Peyer's patch (tissue), 4 donors: ENCODE data around the gene TBC1D9B. TPM values are rescaled to one million over a fixed set of nuclear protein-coding genes. Genes with fewer than 3 reads are reported as not detected.

Source experiments
- DNase-seq, 3 donors: peaks; one replicate each; pipeline ENCODE4 v3.0.0-alpha.2; 2017 to 2019
- H3K27ac ChIP-seq, 4 donors: fragments of 200-600 bp; sonication (generic); one replicate each; pipeline ENCODE4 v1.5.1; 2016 to 2019
- H3K27me3 ChIP-seq, 2 donors: fragments of 200-600 bp; sonication (generic); one replicate each; pipeline ENCODE4 v1.5.1; 2019
- H3K36me3 ChIP-seq, 3 donors: fragments of 200-600 bp; sonication (generic); one replicate each; pipeline ENCODE4 v1.5.1; 2016 to 2019
- H3K4me1 ChIP-seq, 4 donors: fragments of 200-600 bp; sonication (generic); one replicate each; pipeline ENCODE4 v1.5.1; 2016 to 2019
- H3K4me3 ChIP-seq, 4 donors: fragments of 200-600 bp; sonication (generic); 1 replicate in 3 of 4; 2 replicates in 1 of 4; pipeline ENCODE4 v1.5.1; 2016 to 2019; ENCODE audit warnings: mild to moderate bottlenecking in 1 of 4
- H3K9me3 ChIP-seq, 4 donors: fragments of 200-600 bp; sonication (generic); one replicate each; pipeline ENCODE4 v1.5.1; 2016 to 2019; ENCODE audit warnings: mild to moderate bottlenecking in 1 of 4
- POLR2A ChIP-seq, 2 donors: fragments of 450-650 bp; IDR thresholded peaks; one replicate each; pipeline ENCODE4 v1.5.1; 2017; ENCODE audit warnings: antibody characterized with exemption in 2 of 2, mild to moderate bottlenecking in 2 of 2, moderate library complexity in 2 of 2
- total RNA-seq, 4 donors: library from RNA; depleted of rRNA; stranded (reverse); fragments of >200 nt; gene quantifications; one replicate each; pipeline ENCODE4 v1.1.0, GENCODE V29; 2016
- TF ChIP-seq, protein P1 (sequence below), 6 experiments: fragments of 450-650 bp in 4 of 6; fragments of 200-600 bp in 2 of 6; sonication (generic) in 1 of 6; IDR thresholded peaks; one replicate each; pipeline ENCODE4 v1.5.1; 2017 to 2019; ENCODE audit warnings: antibody characterized with exemption in 6 of 6, mild to moderate bottlenecking in 3 of 6, moderate library complexity in 1 of 6

The TBC1D9B gene
- total RNA-seq, 4 donors from 2014 or later = 89.7 to 281 (median 186) TPM

DNA sequence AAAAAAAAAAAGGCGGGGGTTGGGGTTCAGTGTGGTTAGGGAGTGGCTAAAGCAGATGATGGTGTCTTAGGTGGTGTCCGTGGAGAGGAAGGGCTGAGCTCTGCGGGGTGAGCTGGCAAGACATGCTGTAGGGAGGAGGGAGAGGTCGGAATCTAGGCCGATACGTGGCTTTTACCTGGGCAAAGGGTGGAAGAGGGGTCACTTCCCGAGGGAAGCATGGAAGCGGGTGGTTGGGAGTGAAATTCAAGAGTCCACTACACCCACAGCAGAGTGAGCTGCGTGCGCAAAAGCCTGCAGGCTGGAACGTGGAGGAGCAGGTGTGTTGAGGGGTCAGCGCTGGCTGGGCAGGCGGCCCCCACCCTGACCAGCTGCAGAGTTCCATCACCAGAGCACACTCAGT is 17.8 kb downstream of the TBC1D9B start:
- H3K36me3 ChIP-seq = peaks cover 0 to 97% (median 0%) of the 10 kb centered on the region in 3 donors
- no peak overlapping the region for H3K4me3 ChIP-seq
- no peak overlapping the region for H3K27ac ChIP-seq
- no peaks in the 10 kb centered on the region for H3K9me3 ChIP-seq
- DNase-seq = peak in 1 of 3 donors; percentile 36
- TF ChIP-seq, protein P1, sequence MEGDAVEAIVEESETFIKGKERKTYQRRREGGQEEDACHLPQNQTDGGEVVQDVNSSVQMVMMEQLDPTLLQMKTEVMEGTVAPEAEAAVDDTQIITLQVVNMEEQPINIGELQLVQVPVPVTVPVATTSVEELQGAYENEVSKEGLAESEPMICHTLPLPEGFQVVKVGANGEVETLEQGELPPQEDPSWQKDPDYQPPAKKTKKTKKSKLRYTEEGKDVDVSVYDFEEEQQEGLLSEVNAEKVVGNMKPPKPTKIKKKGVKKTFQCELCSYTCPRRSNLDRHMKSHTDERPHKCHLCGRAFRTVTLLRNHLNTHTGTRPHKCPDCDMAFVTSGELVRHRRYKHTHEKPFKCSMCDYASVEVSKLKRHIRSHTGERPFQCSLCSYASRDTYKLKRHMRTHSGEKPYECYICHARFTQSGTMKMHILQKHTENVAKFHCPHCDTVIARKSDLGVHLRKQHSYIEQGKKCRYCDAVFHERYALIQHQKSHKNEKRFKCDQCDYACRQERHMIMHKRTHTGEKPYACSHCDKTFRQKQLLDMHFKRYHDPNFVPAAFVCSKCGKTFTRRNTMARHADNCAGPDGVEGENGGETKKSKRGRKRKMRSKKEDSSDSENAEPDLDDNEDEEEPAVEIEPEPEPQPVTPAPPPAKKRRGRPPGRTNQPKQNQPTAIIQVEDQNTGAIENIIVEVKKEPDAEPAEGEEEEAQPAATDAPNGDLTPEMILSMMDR (IDR thresholded peaks at IDR 0.05) = no peak
- no peak for TF ChIP-seq POLR2A (IDR thresholded peaks at IDR 0.05)
- no peaks in the 10 kb centered on the region for H3K27me3 ChIP-seq
- H3K4me1 ChIP-seq = no peaks in the 10 kb centered on the region

DNA sequence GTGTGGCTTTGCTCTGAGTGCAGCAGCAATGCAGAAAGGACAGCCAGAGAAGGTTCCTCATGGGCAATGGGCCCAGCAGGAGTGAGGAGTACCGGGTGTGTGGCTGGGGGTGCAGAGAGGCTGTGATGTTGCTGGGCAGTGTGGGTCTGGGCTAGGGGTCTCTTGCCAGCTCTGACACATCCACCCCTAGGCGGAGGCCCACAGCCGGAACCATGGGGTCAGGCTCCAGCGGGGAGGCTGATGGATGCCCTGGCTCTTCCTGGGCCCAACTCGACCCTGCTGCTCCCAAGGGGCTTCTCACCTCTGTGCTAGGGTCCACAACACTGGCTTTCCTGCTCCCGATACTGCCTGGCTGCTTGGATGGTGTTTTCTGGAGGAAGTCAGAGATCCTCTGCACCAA is 19.9 kb downstream of the TBC1D9B start:
- no peaks in the 10 kb centered on the region for H3K4me1 ChIP-seq
- DNase-seq = no peak
- no peak overlapping the region for H3K27ac ChIP-seq
- H3K9me3 ChIP-seq = peaks cover 0 to 9% (median under 1%) of the 10 kb centered on the region in 4 donors
- no peaks in the 10 kb centered on the region for H3K27me3 ChIP-seq
- TF ChIP-seq, protein P1 (IDR thresholded peaks at IDR 0.05) = no peak
- TF ChIP-seq POLR2A (IDR thresholded peaks at IDR 0.05) = no peak
- H3K4me3 ChIP-seq = no peak overlapping the region
- peaks cover 0 to 97% (median 0%) of the 10 kb centered on the region in 3 donors for H3K36me3 ChIP-seq

DNA sequence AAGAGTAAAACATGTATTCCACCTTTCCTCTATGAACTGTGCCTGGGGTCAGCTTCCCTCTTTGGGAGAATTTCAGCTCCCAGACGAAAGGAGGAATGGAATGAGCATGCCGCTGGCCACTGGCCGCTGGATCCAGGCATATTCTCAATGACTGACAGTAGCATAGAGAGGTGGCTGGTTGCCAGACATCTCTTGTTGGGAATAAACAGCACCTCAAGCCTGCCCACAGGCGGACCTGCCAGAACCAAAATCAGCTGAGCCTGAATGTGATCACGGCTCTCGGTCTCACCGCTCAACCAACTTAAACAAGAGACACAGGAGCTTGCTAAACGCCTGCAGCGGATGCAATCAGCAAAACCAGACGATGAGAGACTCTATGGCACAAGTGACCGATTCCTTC is 20.6 kb downstream of the TBC1D9B start:
- Histone ChIP-seq H3K4me3 (no peak overlapping the region), H3K4me1 (no peaks in the 10 kb centered on the region), H3K9me3 (peaks cover 0 to 11% (median 4%) of the 10 kb centered on the region in 4 donors), H3K36me3 (peaks cover 0 to 94% (median 0%) of the 10 kb centered on the region in 3 donors), H3K27me3 (no peaks in the 10 kb centered on the region), H3K27ac (no peak overlapping the region)
- TF ChIP-seq, protein P1 (IDR thresholded peaks at IDR 0.05) = no peak
- no peak for TF ChIP-seq POLR2A (IDR thresholded peaks at IDR 0.05)
- DNase-seq = no peak

DNA sequence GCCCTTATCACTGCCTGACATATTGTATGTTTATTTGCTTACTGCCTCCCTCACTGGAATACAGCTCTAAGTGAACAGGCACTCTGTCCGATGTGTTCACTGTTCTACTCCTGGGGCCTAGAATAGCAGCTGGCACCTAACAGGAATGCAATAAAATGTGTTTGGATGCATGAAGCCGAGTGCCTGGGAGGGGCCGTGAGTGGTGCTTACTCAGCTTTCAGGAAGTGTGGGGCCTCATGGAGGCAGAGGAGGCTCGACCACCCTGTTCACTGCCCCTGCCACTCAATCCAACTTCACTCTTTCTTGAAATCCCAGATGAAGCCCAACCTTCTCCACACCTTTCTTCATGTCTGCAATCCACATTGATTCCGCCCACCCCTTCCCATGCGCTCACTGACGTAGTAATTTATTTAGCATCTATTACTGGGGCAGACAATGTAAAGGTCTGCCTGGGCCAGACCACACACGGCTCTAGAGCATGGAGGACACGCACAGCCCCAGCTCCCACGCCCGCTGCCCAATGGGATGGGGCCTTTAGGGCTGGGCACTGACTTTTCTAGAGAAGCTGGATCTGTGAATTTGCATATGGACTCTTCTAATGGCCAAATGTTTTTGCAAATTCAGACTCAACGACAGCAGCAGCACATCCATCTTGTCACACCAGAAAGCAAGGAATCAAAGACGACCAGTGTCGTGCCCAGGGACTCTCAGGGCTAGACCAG is 21.3 kb downstream of the TBC1D9B start:
- Histone ChIP-seq H3K36me3 (peaks cover 0 to 86% (median 0%) of the 10 kb centered on the region in 3 donors), H3K27me3 (no peaks in the 10 kb centered on the region), H3K4me1 (no peaks in the 10 kb centered on the region), H3K9me3 (peaks cover 0 to 11% (median 4%) of the 10 kb centered on the region in 4 donors), H3K27ac (no peak overlapping the region), H3K4me3 (no peak overlapping the region)
- TF ChIP-seq, protein P1 (IDR thresholded peaks at IDR 0.05) = no peak
- TF ChIP-seq POLR2A (IDR thresholded peaks at IDR 0.05) = no peak
- DNase-seq = no peak

DNA sequence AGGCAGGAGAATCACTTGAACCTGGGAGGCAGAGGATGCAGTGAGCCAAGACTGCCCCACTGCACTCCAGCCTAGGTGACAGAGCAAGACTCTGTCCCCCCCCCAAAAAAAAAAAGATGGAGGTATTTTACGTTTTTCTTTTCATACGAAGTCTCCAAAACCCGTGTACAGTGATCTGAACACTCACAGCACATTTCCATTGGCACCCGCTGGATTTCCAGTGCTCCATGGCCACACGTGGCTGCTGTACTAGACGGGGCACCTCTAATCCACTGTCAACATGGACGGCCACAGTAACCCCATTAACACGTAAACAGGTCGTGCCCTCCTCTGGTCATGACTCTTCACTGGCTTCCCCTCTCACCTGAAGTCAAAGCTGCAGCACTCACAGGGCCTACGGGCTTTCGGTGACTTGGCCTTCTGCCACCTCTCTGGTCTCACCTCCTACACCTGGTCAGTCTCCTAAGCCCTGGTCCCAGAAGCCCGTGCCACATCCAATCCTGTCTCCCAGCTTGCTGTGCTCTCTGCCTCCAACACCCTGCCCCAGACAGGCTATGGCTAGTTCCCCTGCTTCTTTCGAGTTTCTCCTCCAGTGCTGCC is 22.1 kb downstream of the TBC1D9B start:
- no peak overlapping the region for H3K27ac ChIP-seq
- TF ChIP-seq, protein P1 (IDR thresholded peaks at IDR 0.05) = no peak
- no peak for TF ChIP-seq POLR2A (IDR thresholded peaks at IDR 0.05)
- H3K36me3 ChIP-seq = peaks cover 0 to 81% (median 0%) of the 10 kb centered on the region in 3 donors

More for the DNA sequence above, 22.1 kb downstream of the TBC1D9B start:
- DNase-seq = no peak
- Histone ChIP-seq H3K4me1 (no peaks in the 10 kb centered on the region), H3K4me3 (no peak overlapping the region), H3K27me3 (no peaks in the 10 kb centered on the region), H3K9me3 (peaks cover 0 to 11% (median 4%) of the 10 kb centered on the region in 4 donors)
